Adrenal gland (tissue), 19 donors: ENCODE data around the gene ZNRF3. TPM values are rescaled to one million over a fixed set of nuclear protein-coding genes. Genes with fewer than 3 reads are reported as not detected.

ENCODE experiments used
- DNase-seq, 7 donors: peaks; one replicate each; pipeline ENCODE4 v3.0.0-alpha.2; 2019 to 2020
- H3K27ac ChIP-seq, 5 donors: fragments of 200-600 bp; sonication (generic) in 4 of 5; 1 replicate in 3 of 5; 2 replicates in 2 of 5; pipeline versions ENCODE4 v1.5.1 to v1.8.0; 2016 to 2020; ENCODE audit warnings: mild to moderate bottlenecking in 1 of 5
- H3K27me3 ChIP-seq: fragments of 200-600 bp; 2 replicates; pipeline ENCODE4 v1.8.0; 2021
- H3K36me3 ChIP-seq, 2 donors: fragments of 200-600 bp; replicated peaks in 1 of 2; 1 replicate in 1 of 2; 2 replicates in 1 of 2; pipeline versions ENCODE4 v1.5.1 to v1.8.0; 2018 to 2022
- H3K4me1 ChIP-seq, 2 donors: fragments of 200-600 bp; replicated peaks in 1 of 2; 1 replicate in 1 of 2; 2 replicates in 1 of 2; pipeline versions ENCODE4 v1.5.1 to v1.8.0; 2018 to 2021
- H3K4me3 ChIP-seq, 4 donors: fragments of 200-600 bp; sonication (generic) in 3 of 4; one replicate each; pipeline ENCODE4 v1.5.1; 2016 to 2018
- H3K9me3 ChIP-seq, 3 donors: fragments of 200-600 bp; sonication (generic) in 1 of 3; replicated peaks in 1 of 3; 1 replicate in 2 of 3; 2 replicates in 1 of 3; pipeline versions ENCODE4 v1.5.1 to v1.8.0; 2016 to 2021
- CTCF ChIP-seq, 6 experiments: fragments of 450-650 bp in 4 of 6; fragments of 200-600 bp in 2 of 6; sonication (generic) in 1 of 6; IDR thresholded peaks; 1 replicate in 5 of 6; 2 replicates in 1 of 6; pipeline versions ENCODE4 v1.5.1 to v1.8.0; 2016 to 2021; ENCODE audit warnings: antibody characterized with exemption in 6 of 6, mild to moderate bottlenecking in 2 of 6, moderate library complexity in 1 of 6
- POLR2A ChIP-seq, 2 donors: fragments of 450-650 bp; IDR thresholded peaks; one replicate each; pipeline ENCODE4 v1.6.1; 2017; ENCODE audit warnings: antibody characterized with exemption in 2 of 2, mild to moderate bottlenecking in 2 of 2, moderate library complexity in 1 of 2
- WGBS, 4 donors: extraction: QIAGEN DNeasy Blood & Tissue Kit in 2 of 4; methylation state at CpG; one replicate each; pipeline versions ENCODE4 v1.1.5 to v1.1.7; 2013 to 2017; 5-methylcytosine and 5-hydroxymethylcytosine counted together
- intact Hi-C, 2 donors: fragments of 100-400 bp; cut with DNase I; formaldehyde crosslinking; loops; one replicate each; pipeline versions ENCODE4 v1.14.1 to v1.15.0; 2022 to 2023
- long read RNA-seq, 10 donors: library from polyadenylated mRNA in 3 of 10; unstranded in 2 of 10; stranded (forward) in 1 of 10; transcript quantifications; one replicate each; pipeline ENCODE4 v2.0.0 and lab custom pipeline, GENCODE V29; 2021 to 2026
- polyA plus RNA-seq, 3 donors: library from polyadenylated mRNA; stranded (reverse); fragments of 200-250 nt in 2 of 3; fragments of 350-450 nt in 1 of 3; fragmentation: Illumina TruSeq in 1 of 3; extraction: RNeasy Lipid Tissue Mini Kit (QIAGEN cat#74804) in 1 of 3; gene quantifications; one replicate each; pipeline ENCODE4 v1.2.3, GENCODE V29; 2013 to 2014
- total RNA-seq, 9 donors: library from RNA; depleted of rRNA in 4 of 9; stranded (reverse); fragments of >200 nt in 4 of 9; fragments of 120-200 nt in 1 of 9; fragmentation: NEBNext Ultra II Directional in 1 of 9; extraction: Animal tissue kit (Norgen Biotek cat#: 25700) in 1 of 9; gene quantifications; one replicate each; pipeline versions ENCODE4 v1.1.0 to v1.2.4, GENCODE V29; 2013 to 2023
- donor health status: healthy with polysubstance abuse.
- donor health status: Bipolar disorder and iron deficiency.
- donor health status: DM: yes; HTN: yes; CAD: no.
- donor health status: DM: no; HTN: no; CAD: no.
- donor health status: DM: no; HTN: no; CAD: no.
- donor health status: DM: yes; HTN: yes; CAD: no.

Gene ZNRF3
- total RNA-seq (10 to 100 TPM in 8 of 9 donors, 1 to 10 TPM in 1; 8.3 to 40.9 (median 22.8) TPM), polyA plus RNA-seq (1 to 10 TPM; 3.1 to 8.7 (median 5.1) TPM)
- long read RNA-seq, donor 1 = 0 reads
- long read RNA-seq, donor 2 = 0 reads
- long read RNA-seq, donor 3 = 0 reads
- long read RNA-seq, donor 4, partial matches to known transcripts = 3 of 3 reads
- long read RNA-seq, donor 4, other reads (novel, unspliced or antisense) = 0 of 3 reads
- long read RNA-seq, donor 5, full-length matches to known transcripts = 12 of 26 reads
- long read RNA-seq, donor 5, partial matches to known transcripts = 6 of 26 reads
- long read RNA-seq, donor 5, other reads (novel, unspliced or antisense) = 8 of 26 reads
- long read RNA-seq, donor 6, partial matches to known transcripts = 4 of 6 reads
- long read RNA-seq, donor 6, other reads (novel, unspliced or antisense) = 2 of 6 reads
- long read RNA-seq, donor 7, full-length matches to known transcripts = 1 of 1 reads
- long read RNA-seq, donor 7, partial matches to known transcripts = 0 of 1 reads
- long read RNA-seq, donor 7, other reads (novel, unspliced or antisense) = 0 of 1 reads
- long read RNA-seq, donor 8, full-length matches to known transcripts = 1 of 1 reads
- long read RNA-seq, donor 8, partial matches to known transcripts = 0 of 1 reads
- long read RNA-seq, donor 8, other reads (novel, unspliced or antisense) = 0 of 1 reads
- long read RNA-seq, donor 9 = 0 reads
- long read RNA-seq, donor 10, full-length matches to known transcripts = 1 of 1 reads
- long read RNA-seq, donor 10, partial matches to known transcripts = 0 of 1 reads
- long read RNA-seq, donor 10, other reads (novel, unspliced or antisense) = 0 of 1 reads

DNA sequence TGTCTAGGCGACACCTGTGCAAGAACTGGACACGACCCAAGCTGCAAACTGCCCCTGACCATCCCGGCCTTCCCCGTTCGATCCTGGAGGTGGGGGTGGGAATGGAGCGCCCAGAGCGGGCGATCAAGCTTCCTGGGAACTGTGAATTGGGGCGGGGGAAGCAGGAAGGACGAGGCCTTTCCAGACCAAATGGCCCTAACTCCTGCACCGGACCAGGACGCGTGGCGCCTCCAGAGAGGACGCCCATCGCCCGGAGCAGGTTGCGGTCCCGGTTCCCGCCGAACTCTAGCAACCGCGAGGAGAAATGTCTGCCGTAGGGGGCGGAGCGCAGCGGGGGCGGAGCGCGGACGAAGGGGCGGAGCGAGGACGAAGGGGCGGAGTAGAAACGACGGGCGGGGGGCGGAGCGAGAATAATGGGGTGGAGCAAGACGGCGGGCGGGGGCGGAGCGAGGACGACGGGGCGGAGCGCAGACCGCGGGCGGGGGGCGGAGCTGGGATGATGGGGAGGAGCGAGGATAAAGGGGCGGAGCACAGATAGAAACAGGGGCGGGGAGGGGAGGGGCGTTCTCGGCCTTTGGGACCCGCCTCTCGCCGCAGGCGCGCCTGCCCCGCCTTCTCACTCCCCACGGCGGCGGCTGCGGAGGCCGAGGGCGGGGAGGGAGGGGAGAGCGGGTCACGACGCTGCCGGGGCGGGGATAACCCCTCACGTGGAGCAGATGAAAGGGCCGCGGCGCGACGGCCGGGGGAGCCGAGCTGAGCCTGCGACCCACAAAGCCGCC lies at the start of gene ZNRF3:
TSS of gene ZNRF3 (plus strand) at position 695 of the 779 bp plus-strand sequence. CDS start 195 bp downstream, outside the sequence.
- Histone ChIP-seq H3K27ac (peak within 1 kb of the TSS in 2 of 5 donors; percentile 74 to 85), H3K27me3 (no peaks in the 10 kb centered on the region), H3K36me3 (no peaks in the 10 kb centered on the region), H3K4me3 (peak within 1 kb of the TSS in 3 of 4 donors; percentile 29 to 73 (median 46)), H3K9me3 (no peaks in the 10 kb centered on the region), H3K4me1 (peaks cover 20 to 24% of the 10 kb centered on the region in 2 donors)
- intact Hi-C loops = loop anchor here in 1 of 2 donors (10.0 kb wide), 1 partner anchor 142 kb away; no protein-coding TSS in a partner anchor
- TF ChIP-seq POLR2A (IDR thresholded peaks at IDR 0.05) (peak in 1 of 2 donors; percentile 76), CTCF (IDR thresholded peaks at IDR 0.05) (peak in 1 of 6 experiments; percentile 17)
- WGBS, 4 donors = 0 to 9% (median 1%) methylated on average over 17 to 77 of the region's 85 CpGs
- peak; percentile 92 to 97 (median 94) for DNase-seq

DNA sequence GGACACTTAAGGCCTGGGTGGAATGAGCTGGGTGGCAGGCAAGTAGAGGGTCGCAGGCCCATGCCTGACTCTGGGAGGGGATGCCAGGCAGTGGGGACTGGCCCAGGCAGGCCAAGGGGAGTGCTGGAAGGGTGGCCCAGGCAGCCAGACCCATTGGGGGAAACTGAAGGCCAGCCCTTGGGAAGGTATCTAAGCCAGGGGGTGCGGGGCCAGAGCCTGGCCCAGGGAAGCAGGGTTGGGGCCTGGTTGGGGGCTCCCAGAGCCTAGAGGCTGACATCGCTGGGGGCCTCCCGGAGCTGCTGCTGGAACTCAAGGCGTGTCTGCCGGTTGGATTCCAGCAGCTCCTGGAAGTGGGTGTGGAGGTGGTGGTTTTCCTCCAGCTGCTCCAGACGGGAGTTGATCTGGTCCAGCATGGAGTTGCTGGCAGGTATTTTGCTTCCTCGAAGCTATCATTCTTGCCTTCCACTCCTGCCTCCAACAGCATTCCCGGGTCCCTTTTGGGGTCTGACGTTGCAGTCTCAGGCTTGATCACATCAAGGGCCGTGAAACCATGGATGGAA lies 47.7 kb upstream of the ZNRF3 start:
- Histone ChIP-seq H3K4me1 (peaks cover 0 to 10% of the 10 kb centered on the region in 2 donors), H3K36me3 (no peaks in the 10 kb centered on the region), H3K27ac (no peak overlapping the region), H3K27me3 (no peaks in the 10 kb centered on the region), H3K4me3 (no peak overlapping the region), H3K9me3 (no peaks in the 10 kb centered on the region)
- 88 to 92% (median 89%) methylated on average over 7 to 11 of the region's 11 CpGs for WGBS, 4 donors
- DNase-seq = no peak
- TF ChIP-seq CTCF (IDR thresholded peaks at IDR 0.05) = no peak
- no peak for TF ChIP-seq POLR2A (IDR thresholded peaks at IDR 0.05)
- intact Hi-C loops = no loop called here

GRCh38 chr22:28837640-28838039 lies 45.7 kb upstream of the ZNRF3 start:
- intact Hi-C loops = no loop called here
- no peak overlapping the region for H3K27ac ChIP-seq
- 90 to 97% (median 92%) methylated on average over 6 of the region's 6 CpGs for WGBS, 4 donors
- H3K4me1 ChIP-seq = peaks cover 0 to 7% of the 10 kb centered on the region in 2 donors
- no peaks in the 10 kb centered on the region for H3K9me3 ChIP-seq
- no peaks in the 10 kb centered on the region for H3K27me3 ChIP-seq
- no peak overlapping the region for H3K4me3 ChIP-seq
- no peak for TF ChIP-seq POLR2A (IDR thresholded peaks at IDR 0.05)
- TF ChIP-seq CTCF (IDR thresholded peaks at IDR 0.05) = no peak
- H3K36me3 ChIP-seq = no peaks in the 10 kb centered on the region
- no peak for DNase-seq
